IMR-90 (cell line): Measurements from ENCODE around the gene KAZALD1. TPM values are rescaled to one million over a fixed set of nuclear protein-coding genes. Genes with fewer than 3 reads are reported as not detected.

Source experiments
- ATAC-seq: fragments of 200-7000 bp; cut with Tn5 transposase; 2 replicates; pipeline ENCODE4 v1.9.1; 2020; ENCODE audit warnings: low read depth, mild to moderate bottlenecking, moderate library complexity
- BruUV-seq: library from RNA; stranded (reverse); fragments of 400-500 nt; replicated peaks from 2 replicates; lab custom pipeline; 2021; lab: Mats Ljungman, UMichigan
- CTCF ChIA-PET: fragments of 300-600 bp; formaldehyde crosslinking; extraction: SDS; loops from one replicate; lab custom pipeline; 2021; ENCODE audit warnings: antibody characterized with exemption; lab: Yijun Ruan, JAX
- POLR2A ChIA-PET: fragments of 300-600 bp; sonication (Branson Sonifier 250); formaldehyde crosslinking; loops from one replicate; lab custom pipeline; 2022; ENCODE audit warnings: antibody characterized with exemption; ENCODE audit not compliant: unreplicated experiment; lab: Charles Lee
- DNase-seq: peaks from one replicate; pipeline ENCODE4 v3.0.0; 2013
- H2AFZ ChIP-seq: replicated peaks from 2 replicates; pipeline ENCODE3; 2013; ENCODE audit warnings: low read length, mild to moderate bottlenecking; ENCODE audit not compliant: poor library complexity
- H2AK5ac ChIP-seq: 2 replicates; pipeline ENCODE4 v1.6.1; 2013; ENCODE audit warnings: low read depth, low read length, inconsistent platforms
- H2AK9ac ChIP-seq: replicated peaks from 2 replicates; pipeline ENCODE3; 2013; ENCODE audit warnings: mild to moderate bottlenecking, low read depth, low read length, moderate library complexity; ENCODE audit not compliant: poor library complexity
- H2BK120ac ChIP-seq: 2 replicates; pipeline ENCODE4 v1.6.1; 2013; ENCODE audit warnings: low read depth, low read length, inconsistent platforms
- H2BK15ac ChIP-seq: 3 replicates; pipeline ENCODE4 v1.6.1; 2013; ENCODE audit warnings: low read depth, low read length, inconsistent platforms
- H2BK20ac ChIP-seq: 2 replicates; pipeline ENCODE4 v1.6.1; 2013; ENCODE audit warnings: low read depth, mild to moderate bottlenecking, inconsistent platforms, low read length, moderate library complexity
- H2BK5ac ChIP-seq: 2 replicates; pipeline ENCODE4 v1.6.1; 2013; ENCODE audit warnings: mild to moderate bottlenecking, low read depth, low read length, inconsistent platforms; ENCODE audit not compliant: poor library complexity, severe bottlenecking
- H3K14ac ChIP-seq: replicated peaks from 2 replicates; pipeline ENCODE4 v1.6.1; 2013; ENCODE audit warnings: low read depth, low read length, inconsistent platforms
- H3K18ac ChIP-seq: 2 replicates; pipeline ENCODE4 v1.6.1; 2013; ENCODE audit warnings: low read depth, low read length, control low read depth
- H3K23ac ChIP-seq: 2 replicates; pipeline ENCODE4 v1.6.1; 2013; ENCODE audit warnings: low read depth, low read length, inconsistent platforms
- H3K27ac ChIP-seq: 2 replicates; pipeline ENCODE4 v1.5.1; 2013; ENCODE audit warnings: mild to moderate bottlenecking, control low read depth, low read length; ENCODE audit not compliant: insufficient read depth
- H3K27me3 ChIP-seq: 2 replicates; pipeline ENCODE4 v1.6.1; 2013; ENCODE audit warnings: low read length; ENCODE audit not compliant: control insufficient read depth, insufficient read depth
- H3K36me3 ChIP-seq: 2 replicates; pipeline ENCODE4 v1.6.1; 2013; ENCODE audit warnings: low read length, mixed read lengths; ENCODE audit not compliant: control insufficient read depth, insufficient read depth
- H3K4ac ChIP-seq: 2 replicates; pipeline ENCODE4 v1.6.1; 2013; ENCODE audit warnings: low read depth, low read length, inconsistent platforms
- H3K4me1 ChIP-seq: 2 replicates; pipeline ENCODE4 v1.6.1; 2013; ENCODE audit warnings: low read length, mixed read lengths; ENCODE audit not compliant: control insufficient read depth, insufficient read depth
- H3K4me2 ChIP-seq: 2 replicates; pipeline ENCODE4 v1.6.1; 2013; ENCODE audit warnings: low read depth, mild to moderate bottlenecking, control low read depth, low read length, moderate library complexity
- H3K4me3 ChIP-seq: 2 replicates; pipeline ENCODE4 v1.5.1; 2013; ENCODE audit warnings: low read depth, mild to moderate bottlenecking, control low read depth, low read length, moderate library complexity; ENCODE audit not compliant: insufficient read depth
- H3K56ac ChIP-seq: 2 replicates; pipeline ENCODE4 v1.6.1; 2013; ENCODE audit warnings: low read length, inconsistent platforms; ENCODE audit not compliant: insufficient read depth; ENCODE audit errors: extremely low read depth
- H3K79me1 ChIP-seq, 2 experiments: 2 replicates each; pipeline ENCODE4 v1.6.1; 2013; ENCODE audit warnings: low read length in 2 of 2, inconsistent platforms in 1 of 2, low read depth in 1 of 2
- H3K9ac ChIP-seq: 2 replicates; pipeline ENCODE4 v1.6.1; 2013; ENCODE audit warnings: low read depth, low read length, control low read depth
- H3K9me1 ChIP-seq: 2 replicates; pipeline ENCODE4 v1.6.1; 2013; ENCODE audit warnings: low read length, inconsistent platforms; ENCODE audit not compliant: insufficient read depth
- H3K9me3 ChIP-seq: 2 replicates; pipeline ENCODE4 v1.6.1; 2013; ENCODE audit warnings: low read length; ENCODE audit not compliant: control insufficient read depth, insufficient read depth
- H4K20me1 ChIP-seq: 2 replicates; pipeline ENCODE4 v1.6.1; 2013; ENCODE audit warnings: low read length, inconsistent platforms; ENCODE audit not compliant: insufficient read depth
- H4K5ac ChIP-seq: 2 replicates; pipeline ENCODE4 v1.6.1; 2013; ENCODE audit warnings: mild to moderate bottlenecking, low read depth, low read length, control low read depth
- H4K8ac ChIP-seq, 2 experiments: 2 replicates each; pipeline ENCODE4 v1.6.1; 2013; ENCODE audit warnings: low read depth in 2 of 2, low read length in 2 of 2, control low read depth in 1 of 2, inconsistent platforms in 1 of 2
- H4K91ac ChIP-seq: 2 replicates; pipeline ENCODE4 v1.6.1; 2013; ENCODE audit warnings: low read depth, low read length, inconsistent platforms; ENCODE audit not compliant: insufficient read depth
- MAFK ChIP-seq: IDR thresholded peaks from 2 replicates; pipeline ENCODE4 v1.6.1; 2012; ENCODE audit warnings: low read depth, low read length, improper control_type of control experiment
- MXI1 ChIP-seq: IDR thresholded peaks from 2 replicates; pipeline ENCODE4 v1.6.1; 2012; ENCODE audit warnings: low read depth, mild to moderate bottlenecking, low read length, moderate library complexity, borderline replicate concordance
- SMC3 ChIP-seq: fragments of 150-350 bp; IDR thresholded peaks from 2 replicates; pipeline ENCODE4 v1.6.1; 2016; ENCODE audit warnings: low read depth, mild to moderate bottlenecking, antibody characterized with exemption, low read length, moderate library complexity
- WGBS, 2 experiments: methylation state at CpG; one replicate each; pipeline versions ENCODE4 v1.1.5 to v1.1.7; 2013; ENCODE audit warnings: missing lambda C conversion rate in 2 of 2; ENCODE audit not compliant: insufficient read length in 1 of 2; ENCODE audit errors: extremely low coverage in 2 of 2; 5-methylcytosine and 5-hydroxymethylcytosine counted together
- dilution Hi-C: fragments of 300-500 bp; cut with HindIII; formaldehyde crosslinking; loops from one replicate; pipeline ENCODE4 v1.14.3; 2018; ENCODE audit warnings: low sequenced_read_pairs; ENCODE audit not compliant: unreplicated experiment
- in situ Hi-C: fragments of 300-500 bp; cut with MboI; formaldehyde crosslinking; loops from 3 replicates; pipeline ENCODE4 v1.14.3; 2019; ENCODE audit warnings: low sequenced_read_pairs, inconsistent platforms, mixed read lengths
- intact Hi-C: fragments of 100-400 bp; cut with micrococcal nuclease; formaldehyde crosslinking; loops from 2 replicates; pipeline ENCODE4 v1.10.0; 2022
- polyA plus RNA-seq, 3 experiments: library from polyadenylated mRNA; depleted of rRNA; stranded (reverse); fragments of >200 nt; gene quantifications; 2 replicates each; pipeline ENCODE4 v1.2.3, GENCODE V29; 2012; ENCODE audit warnings: low replicate concordance in 1 of 3
- total RNA-seq: library from RNA; depleted of rRNA; stranded (reverse); fragments of >200 nt; gene quantifications from 2 replicates; pipeline ENCODE4 v1.2.3, GENCODE V29; 2012

KAZALD1 gene
- total and polyA plus RNA-seq, 2 of the 4 experiments (the other 2 are of a cell fraction) = 9.1 to 18.6 TPM

- Histone ChIP-seq H3K9me3 (no peaks in the 10 kb centered on the region), H2BK15ac (peak overlapping the region; percentile 41; the same call in 1 of the 3 replicates), H3K4me2 (peak overlapping the region; percentile 98), H3K18ac (no peak overlapping the region), H3K79me1 (peaks cover 0 to 22% of the 10 kb centered on the region in 2 experiments; a peak in 3 of 4 replicates), H3K23ac (peak overlapping the region; percentile 37), H3K4me1 (peaks cover 22% of the 10 kb centered on the region), H2BK20ac (peak overlapping the region; percentile 49; the same call in 1 of the 2 replicates), H3K14ac (peak overlapping the region; percentile 60), H4K5ac (peak overlapping the region; percentile 37; the same call in 1 of the 2 replicates), H2AK9ac (peak overlapping the region; percentile 47), H3K27me3 (no peaks in the 10 kb centered on the region), H2AK5ac (peak overlapping the region; percentile 42), H4K91ac (peak overlapping the region; percentile 57), H3K56ac (0 out of 2 replicates have a peak overlapping the region, but pooled peaks have one; percentile 51), H3K9ac (peak overlapping the region; percentile 4), H3K4me3 (no peak overlapping the region; the same call in 1 of the 2 replicates), H2BK5ac (peak overlapping the region; percentile 58), H2AFZ (peak overlapping the region; percentile 93), H3K27ac (0 out of 2 replicates have a peak overlapping the region, but pooled peaks have one; percentile 17), H2BK120ac (peak overlapping the region; percentile 52), H4K8ac (peak overlapping the region; percentile 28 to 85; a peak in 3 of 4 replicates), H3K36me3 (no peaks in the 10 kb centered on the region), H3K4ac (peak overlapping the region; percentile 78), H4K20me1 (no peaks in the 10 kb centered on the region; the same call in 1 of the 2 replicates), H3K9me1 (peaks cover 8% of the 10 kb centered on the region)
- TF ChIP-seq MAFK (no peak), SMC3 (no peak), MXI1 (peak; percentile 18; the same call in 1 of the 2 replicates)
- ATAC-seq (no peak), DNase-seq (peak; percentile 68)
- BruUV-seq = no TSS peak
- ChIA-PET POLR2A (no interaction called here), CTCF (interaction anchor here (0.8 kb wide), 1 partner anchor 15 kb away, joined by 3 read pairs; no protein-coding TSS in a partner anchor)
- intact Hi-C loops = loop anchor here (2.0 to 5.0 kb wide), 2 partner anchors 33 to 47 kb away; partner anchors contain the start of genes PDZD7 and SFXN3
- dilution Hi-C loops = no loop called here
- in situ Hi-C loops = no loop called here
- WGBS, 2 experiments = no CpG with 5 or more reads among the region's 3 CpGs
These were observed 3.8 kb downstream of the KAZALD1 start for GRCh38 chr10:101065481-101066145.
